GM20431 (cell line): ENCODE data around the gene HIF3A.
"Not testable (repeated sequence)": the region's sequence is repeated elsewhere in the genome, so short reads cannot be mapped to it uniquely, and the experiment has no call there.

ENCODE experiments used
- in situ Hi-C: fragments of 300-500 bp; cut with MseI, MboI; formaldehyde crosslinking; loops from one replicate; pipeline ENCODE4 v1.15.0; 2020; ENCODE audit warnings: low sequenced_read_pairs; ENCODE audit not compliant: unreplicated experiment

Gene HIF3A

GRCh38 chr19:46320559-46320958 lies 23.7 kb downstream of the HIF3A start:
- in situ Hi-C loops, result no loop called here

GRCh38 chr19:46321653-46322052 lies 24.8 kb downstream of the HIF3A start:
- in situ Hi-C loops, result no loop called here

- in situ Hi-C loops, result not testable (repeated sequence)
These were observed 26.4 kb downstream of the HIF3A start for GRCh38 chr19:46323227-46323626.

GRCh38 chr19:46324277-46324676 lies 27.4 kb downstream of the HIF3A start:
- in situ Hi-C loops, result no loop called here

GRCh38 chr19:46326608-46327007 lies 29.8 kb downstream of the HIF3A start:
- in situ Hi-C loops, result no loop called here

GRCh38 chr19:46328079-46328478 lies 31.2 kb downstream of the HIF3A start:
- in situ Hi-C loops, result no loop called here

- in situ Hi-C loops, result no loop called here
These were observed 33.6 kb downstream of the HIF3A start for GRCh38 chr19:46330319-46330918.

GRCh38 chr19:46337487-46337886 lies 40.6 kb downstream of the HIF3A start:
- in situ Hi-C loops, result no loop called here

GRCh38 chr19:46339446-46339845 lies 42.6 kb downstream of the HIF3A start:
- in situ Hi-C loops, result no loop called here

- in situ Hi-C loops, result no loop called here
These were observed 43.3 kb downstream of the HIF3A start for GRCh38 chr19:46340051-46340659.

- in situ Hi-C loops, result no loop called here
These were observed 45.1 kb downstream of the HIF3A start for GRCh38 chr19:46341937-46342336.

GRCh38 chr19:46344363-46344762 lies 47.5 kb downstream of the HIF3A start:
- in situ Hi-C loops, result no loop called here

- in situ Hi-C loops, result no loop called here
These were observed 48.3 kb downstream of the HIF3A start for GRCh38 chr19:46345157-46345556.

GRCh38 chr19:46346821-46347571 lies 50.2 kb downstream of the HIF3A start, which contains the start of gene PPP5C:
PPP5C (plus strand) TSS chr19:46347087; CDS start chr19:46347097, 10 bp downstream.
- in situ Hi-C loops, result no loop called here

GRCh38 chr19:46347572-46347883 lies 50.7 kb downstream of the HIF3A start:
- in situ Hi-C loops, result no loop called here

GRCh38 chr19:46347985-46348384 lies 51.1 kb downstream of the HIF3A start:
- in situ Hi-C loops, result no loop called here

- in situ Hi-C loops, result no loop called here
These were observed 52.6 kb downstream of the HIF3A start for GRCh38 chr19:46349311-46349993.

GRCh38 chr19:46350029-46350757 lies 53.4 kb downstream of the HIF3A start:
- in situ Hi-C loops, result no loop called here

GRCh38 chr19:46350758-46351159 lies 53.9 kb downstream of the HIF3A start:
- in situ Hi-C loops, result no loop called here
